Neural cell (in vitro differentiated cells): ENCODE data around the gene SLC22A16. TPM values are rescaled to one million over a fixed set of nuclear protein-coding genes. Genes with fewer than 3 reads are reported as not detected.

Source experiments
- H2AFZ ChIP-seq: fragments of 200-600, 300-800 bp; sonication (generic), shearing (Covaris generic); 2 replicates; pipeline ENCODE4 v1.6.0; 2014; ENCODE audit warnings: low read depth, mild to moderate bottlenecking, antibody characterized with exemption, low read length, moderate library complexity
- H3F3A ChIP-seq: fragments of 200-600 bp; shearing (Covaris generic); 2 replicates; pipeline ENCODE4 v1.6.1; 2016; ENCODE audit warnings: mild to moderate bottlenecking, moderate library complexity, mixed read lengths, antibody characterized with exemption, low read length; ENCODE audit not compliant: insufficient read depth, poor library complexity, severe bottlenecking
- H3K27ac ChIP-seq: fragments of 200-600, 300-800 bp; sonication (generic), shearing (Covaris generic); 2 replicates; pipeline ENCODE4 v1.5.1; 2014; ENCODE audit warnings: mild to moderate bottlenecking, low read length, moderate library complexity
- H3K27me3 ChIP-seq: fragments of 300-800, 200-600 bp; sonication (generic), shearing (Covaris generic); 2 replicates; pipeline ENCODE4 v1.6.0; 2014; ENCODE audit warnings: mild to moderate bottlenecking, low read depth, low read length, moderate library complexity; ENCODE audit not compliant: insufficient read depth
- H3K36me3 ChIP-seq: fragments of 300-800, 200-600 bp; sonication (generic), shearing (Covaris generic); 2 replicates; pipeline ENCODE4 v1.5.1; 2014; ENCODE audit warnings: mild to moderate bottlenecking, antibody characterized with exemption, low read length, moderate library complexity; ENCODE audit not compliant: insufficient read depth
- H3K4me2 ChIP-seq: fragments of 300-800, 200-600 bp; sonication (generic), shearing (Covaris generic); 2 replicates; pipeline ENCODE4 v1.6.0; 2014; ENCODE audit warnings: mild to moderate bottlenecking, low read length
- H3K4me3 ChIP-seq: fragments of 300-800, 200-600 bp; sonication (generic), shearing (Covaris generic); 2 replicates; pipeline ENCODE4 v1.5.1; 2014; ENCODE audit warnings: mild to moderate bottlenecking, low read length, moderate library complexity
- H3K79me2 ChIP-seq: fragments of 200-600 bp; shearing (Covaris generic); replicated peaks from 2 replicates; pipeline ENCODE4 v1.6.0; 2014; ENCODE audit warnings: mild to moderate bottlenecking, low read length, moderate library complexity; ENCODE audit not compliant: insufficient read depth
- H3K9ac ChIP-seq: fragments of 300-800, 200-600 bp; sonication (generic), shearing (Covaris generic); 2 replicates; pipeline ENCODE4 v1.6.1; 2016; ENCODE audit warnings: mild to moderate bottlenecking, low read length, mixed read lengths
- H3K9me2 ChIP-seq: fragments of 200-600 bp; shearing (Covaris generic); 2 replicates; pipeline ENCODE4 v1.6.1; 2016; ENCODE audit warnings: mild to moderate bottlenecking, low read length, mixed read lengths; ENCODE audit not compliant: insufficient read depth
- H3K9me3 ChIP-seq: fragments of 200-600, 300-800 bp; sonication (generic), shearing (Covaris generic); 2 replicates; pipeline ENCODE4 v1.6.1; 2016; ENCODE audit warnings: mild to moderate bottlenecking, mixed run types, low read length, moderate library complexity, mixed read lengths
- H4K20me1 ChIP-seq: fragments of 200-600 bp; shearing (Covaris generic); 2 replicates; pipeline ENCODE4 v1.6.1; 2016; ENCODE audit warnings: mild to moderate bottlenecking, mixed run types; ENCODE audit not compliant: insufficient read depth
- EP300 ChIP-seq: fragments of 450-650 bp; conservative IDR thresholded peaks from 2 replicates; pipeline ENCODE4 v1.6.1; 2014; ENCODE audit warnings: antibody characterized with exemption, mild to moderate bottlenecking, moderate library complexity; ENCODE audit not compliant: poor library complexity, severe bottlenecking
- EZH2 ChIP-seq: fragments of 200-600, 300-800 bp; shearing (Covaris generic), sonication (generic); IDR thresholded peaks from 2 replicates; pipeline ENCODE4 v1.6.1; 2014; ENCODE audit warnings: antibody characterized with exemption, low read length, borderline replicate concordance, mild to moderate bottlenecking; ENCODE audit not compliant: insufficient read depth, poor library complexity, severe bottlenecking
- MXI1 ChIP-seq: fragments of 450-650 bp; conservative IDR thresholded peaks from 2 replicates; pipeline ENCODE4 v1.6.1; 2014; ENCODE audit warnings: antibody characterized with exemption, mild to moderate bottlenecking; ENCODE audit not compliant: poor library complexity, severe bottlenecking
- POLR2AphosphoS5 ChIP-seq: IDR thresholded peaks from 2 replicates; pipeline ENCODE4 v1.6.1; 2012
- RAD21 ChIP-seq: fragments of 450-650 bp; conservative IDR thresholded peaks from 2 replicates; pipeline ENCODE4 v1.6.1; 2014; ENCODE audit warnings: antibody characterized with exemption, mild to moderate bottlenecking, moderate library complexity
- SMC3 ChIP-seq: fragments of 450-650 bp; conservative IDR thresholded peaks from 2 replicates; pipeline ENCODE4 v1.6.1; 2014; ENCODE audit warnings: antibody characterized with exemption, mild to moderate bottlenecking, moderate library complexity; ENCODE audit not compliant: poor library complexity
- TAF1 ChIP-seq: IDR thresholded peaks from 2 replicates; pipeline ENCODE4 v1.6.1; 2012; ENCODE audit warnings: low read depth
- polyA plus RNA-seq: library from polyadenylated mRNA; depleted of rRNA; stranded (reverse); fragments of >200 nt; gene quantifications from 2 replicates; pipeline ENCODE4 v1.2.3, GENCODE V29; 2014
- TF ChIP-seq, protein P1 (sequence below): fragments of 450-650 bp; IDR thresholded peaks from 2 replicates; pipeline ENCODE4 v1.5.1; 2014; ENCODE audit warnings: antibody characterized with exemption, mild to moderate bottlenecking, moderate library complexity; ENCODE audit not compliant: poor library complexity, severe bottlenecking
- TF ChIP-seq, protein P2 (sequence below): IDR thresholded peaks from 2 replicates; pipeline ENCODE4 v1.6.1; 2012; ENCODE audit warnings: borderline replicate concordance

SLC22A16 gene
- polyA plus RNA-seq, 1 donor from 2014 or later, result not detected

DNA sequence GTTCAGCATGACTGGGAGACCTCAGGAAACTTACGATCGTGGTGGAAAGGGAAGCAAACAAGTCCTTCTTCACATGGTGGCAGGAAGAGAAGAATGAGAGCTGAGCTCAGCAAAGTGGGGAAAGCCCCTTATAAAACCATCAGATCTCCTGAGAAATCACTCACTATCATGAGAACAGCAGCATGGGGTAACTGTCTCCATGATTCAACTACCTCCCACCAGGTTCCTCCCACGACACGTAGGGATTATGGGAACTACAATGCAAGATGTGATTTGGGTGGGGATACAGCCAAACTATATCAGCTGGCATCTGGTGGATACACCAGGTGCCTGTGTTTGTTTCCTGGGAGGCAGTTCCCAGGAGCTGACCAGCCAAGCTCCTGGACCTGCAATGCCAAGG lies 65.9 kb downstream of the SLC22A16 start:
- no peaks in the 10 kb centered on the region for H3F3A ChIP-seq
- H3K36me3 ChIP-seq, result no peaks in the 10 kb centered on the region
- no peaks in the 10 kb centered on the region for H4K20me1 ChIP-seq
- no peaks in the 10 kb centered on the region for H3K27me3 ChIP-seq
- no peak overlapping the region for H3K4me2 ChIP-seq
- TF ChIP-seq SMC3, result no peak
- no peak for TF ChIP-seq RAD21
- no peak for TF ChIP-seq EZH2
- TF ChIP-seq, protein P1, sequence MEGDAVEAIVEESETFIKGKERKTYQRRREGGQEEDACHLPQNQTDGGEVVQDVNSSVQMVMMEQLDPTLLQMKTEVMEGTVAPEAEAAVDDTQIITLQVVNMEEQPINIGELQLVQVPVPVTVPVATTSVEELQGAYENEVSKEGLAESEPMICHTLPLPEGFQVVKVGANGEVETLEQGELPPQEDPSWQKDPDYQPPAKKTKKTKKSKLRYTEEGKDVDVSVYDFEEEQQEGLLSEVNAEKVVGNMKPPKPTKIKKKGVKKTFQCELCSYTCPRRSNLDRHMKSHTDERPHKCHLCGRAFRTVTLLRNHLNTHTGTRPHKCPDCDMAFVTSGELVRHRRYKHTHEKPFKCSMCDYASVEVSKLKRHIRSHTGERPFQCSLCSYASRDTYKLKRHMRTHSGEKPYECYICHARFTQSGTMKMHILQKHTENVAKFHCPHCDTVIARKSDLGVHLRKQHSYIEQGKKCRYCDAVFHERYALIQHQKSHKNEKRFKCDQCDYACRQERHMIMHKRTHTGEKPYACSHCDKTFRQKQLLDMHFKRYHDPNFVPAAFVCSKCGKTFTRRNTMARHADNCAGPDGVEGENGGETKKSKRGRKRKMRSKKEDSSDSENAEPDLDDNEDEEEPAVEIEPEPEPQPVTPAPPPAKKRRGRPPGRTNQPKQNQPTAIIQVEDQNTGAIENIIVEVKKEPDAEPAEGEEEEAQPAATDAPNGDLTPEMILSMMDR, result no peak
- TF ChIP-seq MXI1, result no peak
- TF ChIP-seq, protein P2, sequence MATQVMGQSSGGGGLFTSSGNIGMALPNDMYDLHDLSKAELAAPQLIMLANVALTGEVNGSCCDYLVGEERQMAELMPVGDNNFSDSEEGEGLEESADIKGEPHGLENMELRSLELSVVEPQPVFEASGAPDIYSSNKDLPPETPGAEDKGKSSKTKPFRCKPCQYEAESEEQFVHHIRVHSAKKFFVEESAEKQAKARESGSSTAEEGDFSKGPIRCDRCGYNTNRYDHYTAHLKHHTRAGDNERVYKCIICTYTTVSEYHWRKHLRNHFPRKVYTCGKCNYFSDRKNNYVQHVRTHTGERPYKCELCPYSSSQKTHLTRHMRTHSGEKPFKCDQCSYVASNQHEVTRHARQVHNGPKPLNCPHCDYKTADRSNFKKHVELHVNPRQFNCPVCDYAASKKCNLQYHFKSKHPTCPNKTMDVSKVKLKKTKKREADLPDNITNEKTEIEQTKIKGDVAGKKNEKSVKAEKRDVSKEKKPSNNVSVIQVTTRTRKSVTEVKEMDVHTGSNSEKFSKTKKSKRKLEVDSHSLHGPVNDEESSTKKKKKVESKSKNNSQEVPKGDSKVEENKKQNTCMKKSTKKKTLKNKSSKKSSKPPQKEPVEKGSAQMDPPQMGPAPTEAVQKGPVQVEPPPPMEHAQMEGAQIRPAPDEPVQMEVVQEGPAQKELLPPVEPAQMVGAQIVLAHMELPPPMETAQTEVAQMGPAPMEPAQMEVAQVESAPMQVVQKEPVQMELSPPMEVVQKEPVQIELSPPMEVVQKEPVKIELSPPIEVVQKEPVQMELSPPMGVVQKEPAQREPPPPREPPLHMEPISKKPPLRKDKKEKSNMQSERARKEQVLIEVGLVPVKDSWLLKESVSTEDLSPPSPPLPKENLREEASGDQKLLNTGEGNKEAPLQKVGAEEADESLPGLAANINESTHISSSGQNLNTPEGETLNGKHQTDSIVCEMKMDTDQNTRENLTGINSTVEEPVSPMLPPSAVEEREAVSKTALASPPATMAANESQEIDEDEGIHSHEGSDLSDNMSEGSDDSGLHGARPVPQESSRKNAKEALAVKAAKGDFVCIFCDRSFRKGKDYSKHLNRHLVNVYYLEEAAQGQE, result no peak
- no peak for TF ChIP-seq EP300
- TF ChIP-seq TAF1, result no peak
- TF ChIP-seq POLR2AphosphoS5, result no peak
- H3K4me3 ChIP-seq, result no peak overlapping the region
- no peaks in the 10 kb centered on the region for H3K79me2 ChIP-seq
- no peak overlapping the region for H3K9ac ChIP-seq
- no peaks in the 10 kb centered on the region for H3K9me2 ChIP-seq
- no peak overlapping the region for H3K27ac ChIP-seq
- H3K9me3 ChIP-seq, result no peaks in the 10 kb centered on the region
- no peak overlapping the region for H2AFZ ChIP-seq

DNA sequence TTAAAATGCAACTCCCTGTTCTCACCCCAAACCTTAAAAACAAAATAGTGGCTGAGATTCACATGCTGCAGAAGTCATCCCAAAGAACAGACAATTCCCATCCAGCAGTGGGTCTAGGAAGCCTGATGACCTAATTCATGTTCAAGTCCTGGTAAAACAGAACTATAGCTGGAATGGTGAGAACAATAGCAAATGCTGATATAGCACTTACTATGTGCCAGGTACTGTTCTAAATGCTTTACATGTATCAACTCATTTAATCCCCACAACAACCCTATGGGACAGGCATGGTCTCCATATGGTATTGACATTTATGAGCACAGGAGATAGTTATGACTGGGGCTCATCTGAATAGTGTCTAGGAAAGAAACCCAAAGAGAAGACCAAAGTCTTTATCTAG lies 66.6 kb downstream of the SLC22A16 start:
- no peaks in the 10 kb centered on the region for H3K27me3 ChIP-seq

More for the DNA sequence above, 66.6 kb downstream of the SLC22A16 start:
- TF ChIP-seq, protein P1, result no peak
- TF ChIP-seq MXI1 (no peak), SMC3 (no peak), EP300 (no peak)
- TF ChIP-seq, protein P2, result no peak
- H3K79me2 ChIP-seq, result no peaks in the 10 kb centered on the region
- H2AFZ ChIP-seq, result no peak overlapping the region
- no peak overlapping the region for H3K4me2 ChIP-seq
- no peaks in the 10 kb centered on the region for H3F3A ChIP-seq
- H3K9ac ChIP-seq, result no peak overlapping the region
- no peaks in the 10 kb centered on the region for H3K36me3 ChIP-seq
- H3K9me3 ChIP-seq, result no peaks in the 10 kb centered on the region
- no peaks in the 10 kb centered on the region for H4K20me1 ChIP-seq
- no peak overlapping the region for H3K27ac ChIP-seq
- H3K9me2 ChIP-seq, result no peaks in the 10 kb centered on the region
- no peak overlapping the region for H3K4me3 ChIP-seq
